Activated T-cell treated with anti-CD3 and anti-CD28 coated beads for 4 hours (primary cell): ENCODE data around the gene THEMIS.
"Not testable (repeated sequence)": the region's sequence is repeated elsewhere in the genome, so short reads cannot be mapped to it uniquely, and the experiment has no call there.

Experiments
- DNase-seq: peaks from one replicate; pipeline ENCODE4 v3.0.0-alpha.2; 2020

The THEMIS gene, protein sequence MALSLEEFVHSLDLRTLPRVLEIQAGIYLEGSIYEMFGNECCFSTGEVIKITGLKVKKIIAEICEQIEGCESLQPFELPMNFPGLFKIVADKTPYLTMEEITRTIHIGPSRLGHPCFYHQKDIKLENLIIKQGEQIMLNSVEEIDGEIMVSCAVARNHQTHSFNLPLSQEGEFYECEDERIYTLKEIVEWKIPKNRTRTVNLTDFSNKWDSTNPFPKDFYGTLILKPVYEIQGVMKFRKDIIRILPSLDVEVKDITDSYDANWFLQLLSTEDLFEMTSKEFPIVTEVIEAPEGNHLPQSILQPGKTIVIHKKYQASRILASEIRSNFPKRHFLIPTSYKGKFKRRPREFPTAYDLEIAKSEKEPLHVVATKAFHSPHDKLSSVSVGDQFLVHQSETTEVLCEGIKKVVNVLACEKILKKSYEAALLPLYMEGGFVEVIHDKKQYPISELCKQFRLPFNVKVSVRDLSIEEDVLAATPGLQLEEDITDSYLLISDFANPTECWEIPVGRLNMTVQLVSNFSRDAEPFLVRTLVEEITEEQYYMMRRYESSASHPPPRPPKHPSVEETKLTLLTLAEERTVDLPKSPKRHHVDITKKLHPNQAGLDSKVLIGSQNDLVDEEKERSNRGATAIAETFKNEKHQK

DNA sequence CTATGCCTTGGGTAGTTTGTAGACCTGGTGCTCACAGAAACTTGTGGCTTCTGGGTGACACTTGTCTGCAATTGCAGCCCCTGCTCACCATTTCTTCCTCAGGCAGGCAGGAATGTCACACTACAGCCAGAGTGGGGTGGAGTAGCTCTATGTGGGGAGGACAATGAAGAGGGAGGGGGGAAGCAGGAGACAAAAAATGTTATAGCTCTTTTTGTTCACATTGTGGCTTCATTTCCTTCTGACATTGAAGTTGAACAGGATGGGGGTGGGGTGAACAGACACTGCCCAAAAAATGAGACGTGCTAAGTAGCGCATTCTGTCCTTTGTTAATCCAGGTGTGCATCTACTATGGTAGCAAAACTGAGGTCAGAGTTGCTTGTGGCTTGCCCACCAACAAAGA is at the start of gene THEMIS:
THEMIS (minus strand) TSS at position 124 of the 400 bp plus-strand sequence. CDS start 126 bp downstream, outside the sequence.
- no peak for DNase-seq

DNA sequence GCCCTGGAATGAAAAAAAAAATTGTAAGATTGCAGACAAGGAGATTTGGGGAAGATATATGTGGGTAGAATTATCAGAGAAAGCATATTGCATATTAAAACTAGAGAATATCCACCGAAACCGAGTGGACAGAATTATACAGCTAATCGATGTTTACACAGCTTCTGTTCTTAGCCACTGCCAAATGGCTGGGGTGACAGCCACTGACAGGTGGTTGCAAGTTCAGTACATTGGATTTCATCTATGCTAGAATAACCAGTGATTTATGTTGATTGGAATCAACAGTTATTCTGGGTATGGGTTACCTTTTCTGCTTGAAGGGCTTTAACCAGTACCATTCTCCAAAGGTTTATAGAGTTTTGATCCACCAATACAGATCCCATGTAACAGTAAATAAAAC is 48.4 kb upstream of the THEMIS start:
- no peak for DNase-seq

DNA sequence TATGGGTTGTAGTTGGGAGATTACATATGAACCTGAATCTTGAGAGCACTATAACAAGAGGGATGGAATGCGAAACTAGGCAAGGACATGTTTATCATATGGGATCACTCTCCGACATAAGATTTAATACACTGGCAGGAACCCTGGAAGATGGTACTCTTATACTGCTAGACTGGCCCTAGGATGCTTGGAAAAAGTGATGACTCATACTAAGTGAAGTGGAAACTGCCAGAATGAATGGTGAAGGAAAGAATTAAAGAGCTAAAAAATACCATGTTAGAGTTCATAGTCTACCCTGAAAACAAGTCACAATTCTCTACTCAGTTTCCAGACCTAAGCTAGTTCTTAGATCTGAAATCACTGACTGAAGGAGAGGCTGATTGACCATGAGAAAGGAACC is 45.5 kb upstream of the THEMIS start:
- DNase-seq: no peak

DNA sequence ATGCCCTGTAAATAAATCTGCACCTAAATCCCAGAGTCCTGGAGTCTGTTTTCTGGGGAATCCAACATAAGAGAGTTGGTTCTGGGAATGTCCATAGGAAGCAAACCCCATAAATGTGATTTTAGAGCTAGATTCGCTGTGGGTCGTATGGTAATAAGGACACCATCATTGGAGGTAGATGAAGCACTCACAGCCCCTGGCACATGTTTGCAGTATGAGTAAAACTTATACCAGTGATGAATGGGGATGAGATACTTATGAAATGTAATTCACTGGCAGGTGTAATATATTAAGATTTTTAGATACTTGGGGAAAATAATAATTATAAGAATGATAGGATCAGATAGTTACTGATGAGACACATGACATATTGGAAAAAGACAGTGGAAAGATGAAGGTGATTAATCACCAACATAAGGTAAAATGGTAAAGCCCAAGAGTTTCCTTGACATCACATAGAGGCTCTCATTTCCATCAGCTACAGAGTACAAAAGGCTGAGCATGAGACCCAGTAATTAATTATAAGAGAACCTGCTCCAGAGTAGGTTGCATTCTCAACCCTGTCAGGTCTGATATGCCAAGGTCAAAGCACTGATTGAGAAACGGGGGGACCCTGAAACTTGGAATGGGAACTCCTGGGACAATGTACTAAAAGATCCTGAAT is 44.7 kb upstream of the THEMIS start:
- DNase-seq: no peak

DNA sequence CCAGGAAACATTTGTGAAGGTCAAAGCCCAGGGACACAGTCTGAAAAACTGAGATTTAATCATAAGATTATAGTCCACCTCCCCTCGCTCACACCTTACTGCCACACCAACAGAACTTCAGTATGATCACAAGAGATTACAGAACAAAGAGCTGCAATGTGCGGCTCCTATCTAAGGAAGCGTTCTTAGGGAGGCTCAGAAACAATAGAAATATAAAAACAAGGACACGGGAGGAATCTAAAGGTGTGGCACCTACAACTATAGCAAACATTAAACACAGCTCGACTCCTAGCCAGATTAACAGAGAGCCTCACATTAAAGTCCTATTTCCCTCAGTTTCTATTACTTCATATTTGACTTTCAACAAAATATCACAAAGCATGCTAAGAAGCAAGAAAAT is 40.4 kb upstream of the THEMIS start:
- no peak for DNase-seq

DNA sequence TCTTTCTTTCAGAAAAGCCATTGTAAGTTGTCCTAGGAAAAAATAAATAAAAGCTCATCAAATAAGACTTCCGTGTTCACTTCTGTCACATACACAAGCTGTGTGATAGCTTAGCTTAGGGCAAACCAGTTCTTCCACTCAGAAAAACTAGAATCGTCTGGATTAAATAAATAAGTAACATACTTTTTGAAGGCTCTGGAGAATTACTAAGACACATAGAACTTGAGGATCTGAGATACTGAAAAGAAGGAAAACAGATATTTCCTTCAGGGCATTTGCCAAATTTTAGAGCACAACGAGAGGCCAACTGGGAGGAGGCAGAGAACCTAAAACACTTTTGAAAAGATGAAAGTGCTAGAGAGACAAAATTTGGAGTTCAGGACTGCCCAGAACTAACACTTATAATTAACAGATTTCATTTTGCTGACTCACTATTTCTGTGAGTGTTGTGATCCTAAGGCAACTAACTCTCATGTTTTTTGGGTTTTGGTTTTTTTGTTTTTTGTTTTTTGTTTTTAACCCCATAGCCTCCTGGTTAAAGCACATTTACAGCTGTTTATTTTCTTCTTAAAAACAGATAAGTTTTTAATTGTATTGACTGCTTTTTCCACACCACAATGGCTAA is 38.7 kb upstream of the THEMIS start:
- no peak for DNase-seq

DNA sequence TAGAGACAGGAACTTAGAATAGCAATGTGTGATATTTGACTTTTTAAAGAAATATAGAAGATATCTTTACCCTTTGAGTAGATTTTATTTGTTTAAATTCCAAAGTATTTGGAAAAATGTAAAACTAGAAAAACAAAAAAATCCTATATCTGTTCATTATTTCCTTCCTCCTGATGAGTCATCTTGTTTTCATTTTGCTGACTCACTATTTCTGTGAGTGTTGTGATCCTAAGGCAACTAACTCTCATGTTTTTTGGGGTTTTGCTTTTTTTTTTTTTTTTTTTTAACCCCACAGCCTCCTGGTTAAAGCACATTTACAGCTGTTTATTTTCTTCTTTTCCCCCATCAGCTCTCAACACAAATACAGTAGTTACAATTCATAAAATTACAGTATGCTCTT is 37.8 kb upstream of the THEMIS start:
- no peak for DNase-seq

DNA sequence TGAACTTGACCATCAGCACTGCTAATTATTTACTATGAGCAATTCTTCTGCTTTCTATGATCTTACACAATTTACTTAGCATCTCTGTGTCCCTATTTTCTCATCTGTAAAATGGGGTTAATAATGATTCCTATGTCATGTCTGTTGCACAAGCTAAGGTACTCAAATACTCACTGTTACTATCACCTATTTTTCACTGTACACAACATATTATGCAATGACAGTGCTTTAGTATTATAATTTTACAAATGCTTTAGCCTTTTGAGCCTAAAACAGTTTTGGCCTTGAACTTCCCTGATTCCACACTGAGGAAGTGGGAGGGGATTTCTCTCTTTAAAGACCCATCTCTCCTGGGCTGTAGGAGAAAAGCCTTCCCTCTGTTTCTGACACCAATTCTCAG is 36.9 kb upstream of the THEMIS start:
- no peak for DNase-seq

DNA sequence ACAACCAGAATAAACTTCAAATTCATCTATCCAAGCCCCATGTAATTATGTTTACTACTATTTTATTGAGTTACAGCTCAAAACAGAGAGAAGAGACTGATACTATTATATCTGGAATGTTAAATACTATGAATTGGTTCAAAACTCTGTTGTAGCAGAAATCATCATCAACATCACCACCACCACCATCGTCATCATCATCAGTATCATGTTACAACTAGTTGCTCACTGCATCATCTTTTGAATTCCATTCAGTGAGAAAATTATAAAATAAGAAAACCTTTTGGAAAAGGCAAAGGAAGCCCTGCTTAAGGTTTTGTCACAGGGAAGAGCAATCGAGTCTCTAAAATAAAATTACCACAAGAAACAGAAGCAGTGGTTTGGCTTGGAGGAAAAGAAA is 36.2 kb upstream of the THEMIS start:
- no peak for DNase-seq

DNA sequence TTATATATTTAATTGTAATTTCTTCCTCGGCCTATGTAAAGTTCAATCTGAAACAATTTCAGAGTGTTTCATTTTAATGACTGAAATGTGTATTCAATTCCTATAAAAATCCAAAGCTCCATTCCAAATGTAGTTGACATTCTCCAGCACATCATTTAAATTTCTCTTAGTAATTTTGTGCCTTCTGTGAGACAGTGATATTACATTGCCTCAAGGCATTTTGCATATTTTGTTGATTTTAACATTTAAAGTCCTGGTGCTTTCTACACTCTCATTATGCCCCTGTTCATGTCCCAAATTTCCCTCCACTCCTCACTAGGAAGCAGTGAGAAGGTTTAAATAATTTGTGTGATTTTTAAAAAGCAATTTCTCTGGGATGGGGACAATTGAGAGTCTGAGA is 34.1 kb upstream of the THEMIS start:
- no peak for DNase-seq

DNA sequence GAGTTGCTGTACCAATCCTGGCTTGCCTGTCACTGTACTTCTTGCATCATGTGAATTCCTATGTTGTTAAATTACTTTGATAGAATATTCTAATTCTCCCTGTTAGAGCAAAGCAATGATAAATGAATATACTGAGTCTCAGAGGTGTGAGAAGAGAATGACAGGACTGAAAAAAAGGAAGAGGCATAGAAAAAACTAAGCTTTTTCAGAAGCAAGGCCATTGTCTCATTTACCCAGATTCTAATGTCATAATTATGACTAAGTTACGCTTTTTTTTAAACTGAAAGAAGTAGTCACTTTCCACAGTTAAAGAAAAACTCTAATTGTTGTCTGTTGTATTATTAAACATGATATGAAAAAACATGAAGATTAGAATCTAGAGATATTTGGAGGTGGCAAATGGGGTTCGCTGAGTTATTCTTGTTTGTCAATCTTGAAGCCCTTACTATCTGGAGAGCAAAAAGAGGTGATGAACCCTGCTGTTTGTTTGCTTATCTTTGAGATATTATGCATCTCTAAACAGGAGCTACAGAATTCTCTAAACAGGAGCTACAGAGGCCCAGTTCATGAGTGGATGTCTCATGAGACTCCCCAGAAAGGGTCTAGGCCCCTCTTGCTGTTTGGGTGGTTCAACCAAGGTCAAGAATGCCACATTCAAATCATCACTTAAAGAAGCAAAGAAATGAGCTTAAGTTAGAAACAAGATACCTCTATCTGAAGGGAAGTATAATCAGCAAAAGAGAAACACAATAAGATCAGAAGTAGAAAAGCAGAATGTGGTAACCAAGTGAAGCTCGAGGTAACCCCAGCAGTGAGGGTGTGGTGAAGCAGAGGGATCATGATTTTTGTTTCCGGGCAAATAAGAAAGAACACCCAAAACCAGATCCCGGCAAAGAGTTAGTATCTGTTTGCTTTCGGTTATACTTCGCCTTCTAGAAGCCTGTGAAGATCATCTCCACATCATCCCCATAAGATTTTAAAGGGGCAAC is 33.3 kb upstream of the THEMIS start:
- DNase-seq: no peak

DNA sequence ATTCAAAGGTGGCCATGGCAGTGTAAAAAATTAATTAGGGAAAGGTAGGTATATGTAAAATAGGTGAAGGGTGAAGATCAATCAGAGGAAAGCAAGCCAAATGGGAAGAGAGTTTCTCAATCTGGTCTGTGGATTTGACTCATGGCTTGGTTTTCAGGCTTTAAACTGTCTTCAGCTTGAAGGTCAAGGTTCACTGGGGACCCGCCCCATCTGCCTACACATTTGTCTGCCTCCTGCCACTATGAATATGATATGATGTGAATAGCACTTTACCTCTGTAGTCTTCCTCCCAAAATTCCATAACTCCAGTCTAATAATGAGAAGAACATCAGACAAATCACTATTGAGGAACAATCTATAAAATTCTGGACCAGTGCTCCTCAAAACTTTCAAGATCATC is 32.3 kb upstream of the THEMIS start:
- no peak for DNase-seq

DNA sequence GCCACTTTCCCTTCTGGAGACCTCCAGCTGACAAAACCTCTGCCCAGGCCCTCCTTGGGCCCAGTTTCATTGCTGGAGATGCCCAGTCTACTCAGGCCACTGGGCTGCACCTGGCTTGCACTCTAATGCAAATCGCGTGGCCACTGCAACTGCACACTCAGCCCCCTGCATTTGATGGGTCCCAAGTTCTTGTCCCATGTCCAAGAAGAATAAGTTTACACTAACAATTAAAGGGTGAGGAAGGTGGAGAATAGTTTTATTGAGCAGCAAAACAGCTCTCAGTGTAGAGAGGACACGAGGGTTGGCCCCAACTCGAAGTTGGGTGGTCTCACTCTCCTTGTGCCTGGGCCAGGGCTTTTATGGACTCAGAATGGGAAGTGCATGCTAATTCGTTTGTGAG is 31.9 kb upstream of the THEMIS start:
- no peak for DNase-seq

DNA sequence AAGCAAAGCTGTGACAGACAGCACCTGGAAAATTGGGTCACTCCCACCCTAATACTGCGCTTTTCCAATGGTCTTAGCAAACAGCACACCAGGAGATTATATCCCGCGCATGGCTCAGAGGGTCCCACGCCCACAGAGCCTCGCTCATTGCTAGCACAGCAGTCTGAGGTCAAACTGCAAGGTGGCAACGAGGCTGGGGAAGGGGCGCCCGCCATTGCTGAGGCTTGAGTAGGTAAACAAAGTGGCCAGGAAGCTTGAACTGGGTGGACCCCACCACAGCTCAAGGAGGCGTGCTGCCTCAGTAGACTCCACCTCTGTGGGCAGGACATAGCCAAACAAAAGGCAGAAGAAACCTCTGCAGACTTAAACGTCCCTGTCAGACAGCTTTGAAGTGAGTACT is 25.6 kb upstream of the THEMIS start:
- not testable (repeated sequence) for DNase-seq

DNA sequence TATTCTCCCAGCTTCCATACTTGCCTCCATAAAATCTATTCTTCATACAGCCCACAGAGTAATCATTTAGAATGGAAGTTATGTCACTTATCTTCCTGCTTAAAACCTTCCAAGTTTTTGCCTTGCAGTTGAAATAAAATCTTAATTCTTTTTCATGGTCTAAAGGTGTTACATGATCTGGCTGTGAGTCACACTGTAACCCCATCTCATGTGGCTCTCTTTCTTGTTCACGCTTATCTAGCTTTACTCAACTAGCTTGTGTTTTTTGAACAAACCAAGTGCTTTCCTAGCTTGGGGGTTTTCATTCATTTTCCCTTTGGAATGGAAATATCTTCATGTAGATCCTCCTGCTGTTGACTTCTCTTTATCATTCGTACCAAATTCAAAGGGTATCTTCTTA is 23.6 kb upstream of the THEMIS start:
- DNase-seq: no peak

DNA sequence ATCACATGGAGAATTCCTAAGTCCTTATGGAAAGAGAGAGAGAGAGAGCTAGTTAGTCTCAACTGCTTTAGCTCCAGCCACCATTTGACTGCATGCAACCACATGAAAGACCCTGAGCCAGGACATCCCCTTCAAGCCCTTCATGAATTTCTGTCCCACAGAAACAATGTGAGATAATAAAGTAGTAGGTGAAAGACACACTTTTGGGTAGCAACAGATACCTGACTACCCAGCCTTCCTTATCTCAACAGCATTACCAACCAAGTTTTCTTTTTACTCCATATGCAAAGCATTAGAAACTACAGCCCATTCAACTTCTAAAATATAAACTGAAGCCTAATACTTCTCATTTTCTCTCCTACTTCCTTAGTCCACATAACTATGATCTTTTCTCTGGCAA is 23.2 kb upstream of the THEMIS start:
- no peak for DNase-seq

DNA sequence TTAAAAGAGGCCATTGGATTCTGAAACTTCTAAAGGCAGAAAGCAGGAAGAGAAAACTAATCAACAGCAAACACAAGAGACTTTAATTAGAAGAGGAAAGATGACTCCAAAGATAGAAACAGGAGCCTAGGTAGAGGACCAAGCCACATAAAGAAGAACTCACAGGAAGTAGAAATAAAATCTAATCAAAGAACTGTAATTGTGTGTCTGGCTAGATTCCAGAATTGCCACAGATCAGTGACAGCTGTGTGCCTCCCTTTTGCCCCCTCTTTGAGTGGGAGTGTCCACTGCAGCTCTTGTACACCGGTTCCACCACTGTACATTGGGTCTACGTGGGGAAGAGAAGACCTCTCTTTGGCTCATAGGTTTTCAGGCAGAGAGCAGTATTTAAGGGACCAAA is 22.3 kb upstream of the THEMIS start:
- DNase-seq: no peak

DNA sequence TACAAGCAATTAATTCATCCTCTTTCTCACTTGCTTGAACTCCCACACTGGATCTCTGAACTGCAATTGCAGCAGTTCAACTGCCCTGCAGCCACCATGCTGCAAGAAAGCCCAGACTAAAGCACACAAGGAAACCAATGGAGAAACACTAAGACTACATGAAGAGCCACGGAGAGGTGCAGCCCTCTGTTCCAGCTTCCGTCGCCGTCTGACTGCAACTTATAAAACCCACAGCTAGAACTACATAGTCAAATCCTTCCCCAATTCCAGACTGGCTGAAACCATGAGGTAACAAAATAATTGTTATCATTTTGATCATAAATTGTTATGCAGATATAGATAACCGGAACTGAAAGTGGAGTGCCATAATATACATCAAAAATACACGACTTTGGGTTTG is 21.1 kb upstream of the THEMIS start:
- DNase-seq: no peak

DNA sequence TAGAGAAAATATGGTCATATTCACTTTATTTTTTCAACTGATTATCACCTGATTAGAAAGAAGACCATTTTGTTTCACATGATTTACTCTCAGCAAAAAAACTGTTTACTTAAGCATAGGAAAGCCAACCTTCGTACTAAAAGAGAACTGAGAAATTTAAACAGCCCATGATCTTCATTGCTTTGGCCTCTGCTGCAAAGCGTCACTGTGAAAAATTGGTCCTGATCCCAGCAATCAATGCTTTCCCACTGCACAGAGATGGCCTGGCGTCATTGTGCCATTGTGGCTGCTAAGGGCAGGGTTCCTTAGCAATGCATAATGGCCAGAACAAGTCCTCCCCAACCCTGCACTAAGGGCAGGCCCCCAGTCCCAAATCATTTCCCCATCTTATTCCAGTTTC is 19.9 kb upstream of the THEMIS start:
- no peak for DNase-seq

DNA sequence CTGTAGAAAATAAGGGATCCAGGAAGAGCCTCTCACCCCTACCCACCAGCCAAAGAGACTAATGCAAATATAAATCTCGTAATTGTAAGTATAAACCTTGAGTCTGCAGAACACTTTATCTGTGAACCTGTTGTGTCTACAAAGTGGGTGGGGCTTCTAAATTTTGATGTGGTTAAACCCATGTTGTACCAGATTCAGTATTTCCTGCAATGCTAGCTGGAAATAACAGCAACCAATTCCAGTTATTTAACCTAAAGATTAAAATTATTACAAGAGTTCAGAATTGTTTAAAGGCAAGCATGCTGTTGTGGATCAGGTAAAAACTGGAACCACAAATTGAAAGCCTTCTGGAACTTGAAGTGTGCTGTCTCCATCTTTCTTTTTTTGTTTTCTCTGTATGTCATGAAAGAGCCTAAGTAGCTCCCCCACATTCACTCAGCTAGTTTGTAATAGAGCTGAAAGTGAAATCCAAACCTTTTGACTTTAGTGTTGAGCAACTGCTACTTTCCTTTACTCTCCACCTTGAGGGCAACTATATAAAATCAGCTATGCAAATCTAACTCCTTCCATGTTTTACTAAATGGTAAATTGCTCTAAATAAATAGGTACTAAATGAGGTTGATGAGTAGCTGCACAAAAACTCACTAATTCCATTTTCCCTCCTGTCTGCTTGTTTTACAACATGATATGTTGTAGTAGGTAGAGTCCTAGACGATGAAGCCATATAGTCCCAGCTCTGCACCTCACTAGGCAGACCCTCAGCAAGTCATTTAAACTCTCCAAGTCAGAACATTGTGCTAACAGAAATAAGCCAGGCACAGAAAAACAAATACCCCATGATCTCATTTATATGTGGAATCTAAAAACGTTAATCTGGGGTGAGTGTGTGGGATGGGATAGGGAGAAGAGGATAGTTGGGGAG is 17.9 kb upstream of the THEMIS start:
- no peak for DNase-seq

DNA sequence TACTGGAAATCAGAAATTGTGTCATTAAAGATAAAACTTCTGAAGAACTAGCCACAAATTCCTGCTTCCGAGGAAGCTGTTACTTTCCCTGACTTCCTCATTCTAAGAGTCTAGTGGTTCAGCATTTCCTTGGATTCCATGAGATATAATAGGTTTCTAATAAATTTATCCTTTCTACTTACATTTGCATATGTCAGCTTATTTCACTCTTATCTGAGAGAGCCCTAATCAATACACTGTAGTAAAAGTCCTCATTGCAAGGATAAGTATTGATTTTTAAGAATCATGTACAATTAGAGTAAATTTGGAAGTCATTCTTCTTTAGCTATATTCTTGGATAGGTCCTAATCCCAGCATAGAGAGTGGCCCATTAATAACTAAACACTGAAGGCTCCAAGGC is 16.9 kb upstream of the THEMIS start:
- no peak for DNase-seq
